SHP77 treated with DMSO at 0.1 percent for 48 hours (cell line): ENCODE results near the gene EZR.
A peak's percentile ranks its signal among the peaks of the same experiment; 100 is the strongest.

ENCODE experiments used
- DNase-seq: peaks from one replicate; lab custom pipeline; 2025; lab: John Stamatoyannopoulos, UW

The EZR gene

GRCh38 chr6:158817728-158818580 is 1.2 kb downstream of the EZR start:
- no peak for DNase-seq

DNA sequence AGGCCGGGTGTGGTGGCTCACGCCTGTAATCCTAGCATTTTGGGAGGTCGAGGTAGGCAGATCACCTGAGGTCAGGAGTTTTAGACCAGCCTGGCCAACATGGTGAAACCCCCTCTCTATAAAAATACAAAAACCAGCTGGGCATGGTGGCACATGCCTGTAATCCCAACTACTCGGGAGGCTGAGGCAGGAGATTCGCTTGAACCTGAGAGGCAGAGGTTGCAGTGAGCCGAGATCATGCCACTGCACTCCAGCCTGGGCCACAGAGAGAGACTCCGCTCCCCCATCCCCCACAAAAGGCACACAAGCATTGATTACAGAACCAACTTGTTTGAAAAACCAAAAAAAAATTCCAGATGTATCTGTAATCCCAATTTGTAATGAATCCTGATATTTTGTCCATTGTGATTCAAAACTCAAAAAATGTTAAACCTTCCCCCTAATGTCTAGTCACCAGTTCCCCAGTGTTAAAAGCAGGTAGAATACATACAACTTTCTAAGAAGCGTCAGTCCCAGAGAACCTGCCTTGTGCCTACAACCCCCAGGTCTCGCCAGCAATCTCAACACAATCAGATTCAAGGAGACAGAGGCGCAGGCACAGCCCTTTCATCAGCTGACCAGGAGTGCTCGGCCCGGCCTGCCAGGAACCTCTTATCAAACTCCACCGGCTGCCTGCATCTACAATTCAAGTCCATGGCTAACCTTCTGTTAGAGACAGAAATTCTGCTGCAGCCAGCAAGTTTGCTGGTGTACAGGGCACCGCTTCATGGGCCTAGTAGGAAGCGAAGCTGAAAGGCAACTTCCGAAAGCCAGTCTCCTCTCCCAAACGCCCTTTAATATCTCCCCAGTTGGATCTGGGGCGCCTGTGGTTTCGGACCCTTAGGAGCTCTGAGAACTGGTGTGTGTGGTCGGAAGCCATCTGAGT is 2.1 kb downstream of the EZR start:
- no peak for DNase-seq

GRCh38 chr6:158816329-158816728 is 2.8 kb downstream of the EZR start:
- DNase-seq = no peak

GRCh38 chr6:158815907-158816306 is 3.3 kb downstream of the EZR start:
- DNase-seq = no peak

GRCh38 chr6:158815379-158815724 is 3.8 kb downstream of the EZR start:
- no peak for DNase-seq

DNA sequence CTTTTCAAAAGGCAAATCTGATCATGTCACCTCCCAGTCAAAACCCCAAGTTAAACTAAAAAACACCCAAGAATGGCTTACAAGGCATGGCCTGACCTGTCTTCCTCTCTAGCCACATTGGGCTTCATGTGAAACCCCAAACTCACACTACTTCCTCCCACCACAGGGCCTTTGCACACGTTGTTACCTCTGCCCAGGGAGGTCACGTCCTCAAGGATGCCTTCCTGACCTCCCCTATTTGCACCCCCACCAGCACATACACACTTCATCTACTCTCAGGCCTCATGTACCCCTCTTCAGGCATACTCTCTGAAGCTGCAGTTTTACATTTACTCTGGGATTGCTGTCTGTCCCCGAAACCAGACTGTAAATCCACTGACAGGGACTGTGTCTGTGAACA is 6.1 kb downstream of the EZR start:
- DNase-seq = no peak

DNA sequence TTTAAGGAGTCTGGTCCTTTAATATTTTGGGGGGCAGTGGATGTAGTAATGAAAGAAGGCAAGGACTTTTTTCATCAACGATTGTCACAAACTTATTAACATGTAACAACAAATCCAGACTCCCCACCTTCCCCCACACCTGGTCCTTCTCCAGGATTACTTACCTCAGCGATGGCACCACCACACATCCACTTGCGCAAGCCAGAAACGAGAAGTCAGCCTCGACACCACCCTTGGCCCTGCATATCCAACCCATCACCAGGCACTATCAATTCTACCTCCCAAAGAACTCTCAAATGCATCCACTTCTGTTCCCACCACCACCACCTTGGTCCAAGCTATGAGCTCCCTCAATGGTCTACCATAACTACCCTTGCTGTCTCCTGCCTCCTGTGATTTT is 6.6 kb downstream of the EZR start:
- DNase-seq = no peak

- no peak for DNase-seq
Observed at GRCh38 chr6:158810155-158811095, 8.7 kb downstream of the EZR start.

- DNase-seq = no peak
Observed at GRCh38 chr6:158808941-158809678, 10.1 kb downstream of the EZR start.

DNA sequence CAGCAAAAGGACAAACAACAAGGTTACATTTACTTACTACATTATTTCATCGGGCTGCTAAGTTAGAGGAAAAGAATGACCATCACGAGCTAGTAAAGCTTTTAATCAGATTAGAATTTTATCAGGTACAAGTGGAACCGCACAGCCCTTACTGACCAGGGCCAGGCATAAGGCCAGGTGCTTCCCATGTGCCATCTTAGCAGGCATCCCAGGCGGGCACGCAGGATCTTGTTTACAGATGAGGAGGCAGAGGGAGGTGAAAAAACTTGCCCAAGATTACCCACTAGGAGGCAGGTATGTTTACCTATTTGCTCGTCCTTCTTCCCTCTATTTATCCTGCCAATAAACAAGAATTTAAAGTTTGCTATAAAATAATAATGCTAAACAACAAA is 10.7 kb downstream of the EZR start:
- no peak for DNase-seq

- DNase-seq = no peak
Observed at GRCh38 chr6:158807515-158808441, 11.4 kb downstream of the EZR start.

DNA sequence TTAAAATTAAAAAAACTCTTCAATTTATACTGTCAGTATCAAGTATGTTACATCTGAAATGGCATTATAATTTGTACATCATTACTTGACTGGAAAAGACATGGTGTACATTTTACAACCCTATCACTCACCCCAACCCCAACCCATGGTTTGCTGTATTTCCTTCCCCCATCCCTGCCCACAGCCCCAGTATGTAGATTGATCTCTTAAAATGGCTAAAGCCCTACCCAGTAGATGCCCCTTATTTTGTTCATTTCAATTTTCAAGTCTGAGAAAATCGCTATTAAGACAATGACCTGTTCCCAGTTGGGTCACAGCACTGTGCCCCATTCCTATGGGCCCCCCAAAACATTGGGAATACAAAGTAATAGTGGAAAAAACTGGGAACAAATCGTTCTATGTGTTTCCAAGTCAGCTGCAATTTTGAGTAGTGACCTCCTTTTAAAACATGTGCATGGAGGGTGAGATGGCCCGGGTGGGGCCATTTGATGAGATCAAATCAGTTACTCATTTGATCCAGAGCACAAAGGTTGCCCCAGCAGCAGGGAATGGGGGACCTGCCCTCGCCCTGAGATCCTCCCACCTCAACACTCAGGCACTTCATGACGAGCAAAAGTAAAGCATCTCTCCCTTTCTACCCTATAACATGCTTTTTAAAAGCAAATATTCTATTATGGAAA is 13.3 kb downstream of the EZR start:
- DNase-seq = no peak

DNA sequence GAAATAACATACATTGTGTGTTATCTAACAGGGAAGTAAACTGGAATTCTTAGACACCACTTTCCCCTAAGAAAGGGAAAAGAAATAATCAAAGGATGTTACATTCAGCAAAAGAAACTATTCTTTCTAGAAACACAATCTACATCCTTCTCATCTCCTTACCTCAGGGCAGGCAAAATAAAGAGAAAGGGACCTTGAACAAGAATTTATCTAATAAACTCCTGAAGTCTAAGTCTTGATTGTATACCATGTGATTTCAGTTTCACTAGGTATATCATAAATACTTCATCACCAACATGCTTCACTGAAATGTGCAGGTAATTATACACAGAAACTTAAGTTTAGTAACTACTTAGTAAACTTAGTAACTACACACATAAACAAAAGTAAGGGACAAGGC is 15.0 kb downstream of the EZR start:
- DNase-seq = no peak

DNA sequence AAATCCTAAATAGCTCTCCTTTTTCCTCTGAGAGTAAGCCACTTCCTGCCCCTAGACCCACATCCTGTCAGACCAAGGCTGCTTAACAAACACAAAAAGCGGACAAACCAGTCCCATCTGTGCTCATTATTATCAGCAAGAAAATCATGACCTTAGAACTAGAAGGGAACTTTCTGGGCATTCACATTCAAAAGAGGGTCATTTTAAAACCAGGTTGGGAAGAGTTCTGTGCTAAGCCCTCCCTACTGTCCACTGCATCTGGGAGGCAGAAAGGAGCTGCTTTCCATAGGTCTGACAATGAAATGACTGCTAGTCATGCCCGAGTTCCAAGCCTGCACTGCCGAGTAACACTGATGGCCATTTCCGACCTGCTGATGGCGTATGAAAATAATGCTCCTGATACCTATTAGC is 15.4 kb downstream of the EZR start:
- DNase-seq = no peak

- no peak for DNase-seq
Observed at GRCh38 chr6:158801655-158802294, 17.4 kb downstream of the EZR start.

DNA sequence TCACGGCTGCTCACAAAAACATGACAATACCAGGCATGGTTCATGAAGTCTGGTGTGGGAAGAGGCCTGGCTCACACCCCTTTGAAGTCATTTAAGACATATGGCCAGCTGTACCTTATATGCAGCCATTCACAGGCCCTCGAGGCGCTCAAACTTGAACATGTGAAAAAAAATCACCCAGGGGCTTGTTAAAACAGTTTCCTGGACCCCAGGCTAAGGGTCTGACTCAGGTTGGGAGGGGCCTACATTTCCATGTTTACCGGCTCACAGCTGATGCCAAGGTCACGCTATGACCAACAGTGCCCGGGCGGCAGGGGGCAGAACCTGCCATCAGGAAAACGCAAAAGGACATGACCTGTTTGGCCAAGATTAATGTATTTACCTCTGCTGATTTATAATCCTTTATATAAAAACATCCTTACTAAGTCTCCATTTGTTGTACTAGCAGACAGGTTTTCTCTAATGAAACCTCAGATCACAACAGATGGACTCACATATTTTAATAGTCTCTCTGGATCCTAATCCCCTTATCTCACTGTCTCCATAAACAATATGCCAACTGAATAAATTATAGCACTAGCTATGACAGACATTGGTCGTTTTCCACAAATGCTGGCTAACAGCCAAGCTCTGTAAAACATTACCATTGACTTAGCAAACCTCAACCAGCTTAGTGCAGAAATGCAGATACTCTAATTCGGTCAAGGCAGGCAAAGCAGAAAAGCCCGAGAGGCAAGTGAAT is 19.9 kb downstream of the EZR start:
- DNase-seq = peak; percentile 67

DNA sequence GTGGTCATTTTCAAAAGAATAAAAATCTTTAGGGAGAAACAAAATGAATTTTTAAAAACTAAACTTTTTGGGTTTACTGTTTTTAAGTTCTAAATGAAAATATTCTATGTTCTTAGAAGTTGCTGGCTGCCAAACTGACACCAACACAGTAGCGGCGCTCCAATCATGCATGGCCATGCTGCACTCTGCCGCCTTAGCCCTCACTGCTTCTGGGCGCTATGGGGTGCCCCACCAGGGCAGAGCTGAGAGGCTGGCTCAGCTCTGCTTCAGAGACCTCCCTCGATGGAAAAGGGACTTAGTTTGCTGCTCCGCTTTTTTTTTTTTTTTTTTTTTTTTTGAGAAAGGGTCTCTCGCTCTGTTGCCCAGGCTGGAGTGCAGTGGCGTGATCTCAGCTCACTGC is 20.9 kb downstream of the EZR start:
- no peak for DNase-seq
